ENCODE results near the gene RNF212. TPM values are rescaled to one million over a fixed set of nuclear protein-coding genes. Genes with fewer than 3 reads are reported as not detected.

The RNF212 gene
- total and polyA plus RNA-seq, 2 experiments from 2014 or later, result 17.0 to 20.6 TPM

Small RNA genes lying within 50 kb of the gene (small RNA-seq; reads per million reads assigned to genes)
- gene RF00554 (ENCODE audit: low replicate concordance), result not detected

Other genes starting within 250 kb of the RNF212 start
- gene GAK, start 181.2 kb downstream of the RNF212 start, total RNA-seq (2014; rRNA removed; shearing (Covaris generic)), result 88.6 and 124 TPM in 2 replicates
- 47.9 and 48.5 TPM in 2 replicates for gene GAK, start 181.2 kb downstream of the RNF212 start, polyA plus RNA-seq (2016; fragmentation: Nextera tagmentation; extraction: Ambion mirVana)
- 4.2 and 11.4 TPM in 2 replicates for gene TMEM175, start 181.1 kb downstream of the RNF212 start, total RNA-seq (2014; rRNA removed; shearing (Covaris generic))
- 6.5 and 8.0 TPM in 2 replicates for gene TMEM175, start 181.1 kb downstream of the RNF212 start, polyA plus RNA-seq (2016; fragmentation: Nextera tagmentation; extraction: Ambion mirVana)
- 18.6 and 22.4 TPM in 2 replicates for gene DGKQ, start 140.0 kb downstream of the RNF212 start, total RNA-seq (2014; rRNA removed; shearing (Covaris generic))
- gene DGKQ, start 140.0 kb downstream of the RNF212 start, polyA plus RNA-seq (2016; fragmentation: Nextera tagmentation; extraction: Ambion mirVana), result 3.4 and 4.0 TPM in 2 replicates
- 0.62 and 6.1 TPM in 2 replicates for gene IDUA, start 126.5 kb downstream of the RNF212 start, total RNA-seq (2014; rRNA removed; shearing (Covaris generic))
- 0.80 and 1.3 TPM in 2 replicates for gene IDUA, start 126.5 kb downstream of the RNF212 start, polyA plus RNA-seq (2016; fragmentation: Nextera tagmentation; extraction: Ambion mirVana)
- 0.10 and 0.16 TPM in 2 replicates for gene SLC26A1, start 120.2 kb downstream of the RNF212 start, total RNA-seq (2014; rRNA removed; shearing (Covaris generic))
- 0.07 and 0.27 TPM in 2 replicates for gene SLC26A1, start 120.2 kb downstream of the RNF212 start, polyA plus RNA-seq (2016; fragmentation: Nextera tagmentation; extraction: Ambion mirVana)
- 28.6 and 35.8 TPM in 2 replicates for gene FGFRL1, start 101.9 kb downstream of the RNF212 start, total RNA-seq (2014; rRNA removed; shearing (Covaris generic))
- 7.0 and 7.3 TPM in 2 replicates for gene FGFRL1, start 101.9 kb downstream of the RNF212 start, polyA plus RNA-seq (2016; fragmentation: Nextera tagmentation; extraction: Ambion mirVana)
- 2.1 and 2.2 TPM in 2 replicates for gene SPON2, start 59.0 kb upstream of the RNF212 start, total RNA-seq (2014; rRNA removed; shearing (Covaris generic))
- gene SPON2, start 59.0 kb upstream of the RNF212 start, polyA plus RNA-seq (2016; fragmentation: Nextera tagmentation; extraction: Ambion mirVana), result 1.2 and 2.4 TPM in 2 replicates
- gene CTBP1, start 135.6 kb upstream of the RNF212 start, total RNA-seq (2014; rRNA removed; shearing (Covaris generic)), result 125 and 192 TPM in 2 replicates
- gene CTBP1, start 135.6 kb upstream of the RNF212 start, polyA plus RNA-seq (2016; fragmentation: Nextera tagmentation; extraction: Ambion mirVana), result 74.0 and 89.2 TPM in 2 replicates
- 99.0 and 120 TPM in 2 replicates for gene MAEA, start 176.3 kb upstream of the RNF212 start, total RNA-seq (2014; rRNA removed; shearing (Covaris generic))
- 48.3 and 49.8 TPM in 2 replicates for gene MAEA, start 176.3 kb upstream of the RNF212 start, polyA plus RNA-seq (2016; fragmentation: Nextera tagmentation; extraction: Ambion mirVana)
- gene UVSSA, start 233.6 kb upstream of the RNF212 start, total RNA-seq (2014; rRNA removed; shearing (Covaris generic)), result 11.8 and 27.7 TPM in 2 replicates
- gene UVSSA, start 233.6 kb upstream of the RNF212 start, polyA plus RNA-seq (2016; fragmentation: Nextera tagmentation; extraction: Ambion mirVana), result 5.9 and 6.5 TPM in 2 replicates

All from GM23338 (cell line).